Dedifferentiated amniotic fluid mesenchymal stem cell (primary cell): Measurements from ENCODE around the gene VAMP1.
"Not testable (repeated sequence)": the region's sequence is repeated elsewhere in the genome, so short reads cannot be mapped to it uniquely, and the experiment has no call there.

ENCODE experiments used
- DNase-seq: peaks from one replicate; pipeline ENCODE4 v3.0.0-alpha.2; 2016; ENCODE audit errors: extremely low spot score

VAMP1 gene

DNA sequence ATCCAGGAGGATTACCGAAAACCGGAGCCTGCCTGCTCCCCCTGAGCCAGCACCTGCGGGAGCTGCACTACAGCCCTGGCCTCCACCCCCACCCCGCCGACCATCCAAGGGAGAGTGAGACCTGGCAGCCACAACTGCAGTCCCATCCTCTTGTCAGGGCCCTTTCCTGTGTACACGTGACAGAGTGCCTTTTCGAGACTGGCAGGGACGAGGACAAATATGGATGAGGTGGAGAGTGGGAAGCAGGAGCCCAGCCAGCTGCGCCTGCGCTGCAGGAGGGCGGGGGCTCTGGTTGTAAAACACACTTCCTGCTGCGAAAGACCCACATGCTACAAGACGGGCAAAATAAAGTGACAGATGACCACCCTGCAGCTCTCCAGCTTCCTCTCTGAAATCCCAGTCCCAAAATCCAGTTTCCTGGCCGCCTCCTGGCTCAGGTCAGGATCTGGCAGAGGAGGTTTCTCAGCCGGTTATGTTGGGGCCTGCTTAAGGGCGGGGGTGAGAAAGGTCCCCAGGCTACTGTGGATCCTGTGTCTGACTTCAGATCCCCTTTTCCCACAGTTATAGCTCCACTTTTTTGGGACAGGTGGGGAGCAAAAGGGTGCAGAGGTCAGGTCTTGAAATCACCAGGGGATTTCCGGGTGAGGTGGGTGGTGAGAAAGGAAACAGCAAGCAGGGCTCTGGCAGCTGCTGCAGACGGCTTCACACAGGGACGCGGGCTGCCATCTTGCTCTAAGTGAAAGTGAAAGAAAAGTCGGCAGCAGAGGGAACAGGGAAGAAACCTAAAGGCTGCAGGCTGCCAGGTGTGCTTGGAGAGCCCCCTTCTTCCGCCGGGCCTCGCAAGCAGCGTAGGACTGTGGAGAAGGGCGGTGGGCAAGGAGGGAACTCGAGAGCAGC, 18.9 kb downstream of the VAMP1 start, which contains the start of gene TAPBPL:
TAPBPL (plus strand) TSS at position 695 of the 897 bp plus-strand sequence. CDS start 207 bp downstream, outside the sequence.
- peak; percentile 70 for DNase-seq

DNA sequence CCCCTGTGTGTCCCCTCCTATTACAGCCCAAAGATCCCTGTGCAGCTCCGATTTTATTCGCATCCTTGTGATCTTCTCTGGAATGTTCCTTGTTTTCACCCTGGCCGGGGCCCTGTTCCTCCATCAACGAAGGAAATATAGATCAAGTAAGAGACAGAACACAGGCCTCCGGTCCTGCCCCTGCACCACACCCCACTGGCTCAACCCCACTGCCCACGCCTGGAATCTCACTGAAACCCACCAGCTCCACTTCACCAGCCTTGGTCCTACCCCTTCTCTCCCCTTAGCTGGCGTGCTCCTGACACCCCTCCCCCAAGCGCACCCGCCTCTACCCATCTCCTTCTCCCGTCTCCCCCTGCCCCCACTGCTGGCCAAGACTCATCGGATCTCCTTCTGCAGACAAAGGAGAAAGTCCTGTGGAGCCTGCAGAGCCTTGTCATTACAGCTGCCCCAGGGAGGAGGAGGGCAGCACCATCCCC, 19.6 kb downstream of the VAMP1 start:
- DNase-seq, result no peak

GRCh38 chr12:6450091-6450868, 20.2 kb downstream of the VAMP1 start:
- no peak for DNase-seq

DNA sequence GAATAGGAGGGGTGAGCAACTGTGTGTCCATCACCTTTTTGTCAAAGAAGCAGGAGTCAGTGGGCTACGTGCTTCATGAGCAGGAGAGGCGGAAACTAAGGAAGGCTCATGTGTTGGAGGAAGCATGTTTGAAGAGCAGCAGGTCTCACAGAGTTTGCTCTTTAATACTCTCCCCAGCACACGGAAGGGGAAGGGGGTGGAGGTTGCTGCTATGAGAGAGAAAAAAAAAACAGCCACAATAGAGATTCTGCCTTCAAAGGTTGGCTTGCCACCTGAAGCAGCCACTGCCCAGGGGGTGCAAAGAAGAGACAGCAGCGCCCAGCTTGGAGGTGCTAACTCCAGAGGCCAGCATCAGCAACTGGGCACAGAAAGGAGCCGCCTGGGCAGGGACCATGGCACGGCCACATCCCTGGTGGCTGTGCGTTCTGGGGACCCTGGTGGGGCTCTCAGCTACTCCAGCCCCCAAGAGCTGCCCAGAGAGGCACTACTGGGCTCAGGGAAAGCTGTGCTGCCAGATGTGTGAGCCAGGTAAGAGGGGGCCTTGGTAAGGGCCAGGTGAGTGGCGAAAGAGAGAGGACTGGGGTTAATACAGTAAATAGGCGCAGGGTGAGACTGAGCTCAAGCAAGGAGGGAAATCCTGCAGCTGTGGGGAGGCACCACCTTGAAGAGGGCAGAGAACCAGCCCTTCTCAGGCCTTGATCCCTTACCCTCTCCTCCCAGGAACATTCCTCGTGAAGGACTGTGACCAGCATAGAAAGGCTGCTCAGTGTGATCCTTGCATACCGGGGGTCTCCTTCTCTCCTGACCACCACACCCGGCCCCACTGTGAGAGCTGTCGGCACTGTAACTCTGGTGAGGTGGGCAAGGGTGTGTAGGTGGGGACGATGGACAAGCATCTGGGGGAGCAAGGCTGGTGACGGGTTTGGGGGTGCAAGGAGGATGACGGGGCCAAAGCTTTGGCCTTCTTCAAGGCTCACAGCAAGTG, 25.5 kb downstream of the VAMP1 start, which contains the start of gene CD27:
CD27 (plus strand) TSS at position 252 of the 985 bp plus-strand sequence; CDS start at position 393, 141 bp downstream.
- DNase-seq, result no peak

- DNase-seq, result no peak
Measured at GRCh38 chr12:6444031-6444430, 26.4 kb downstream of the VAMP1 start.

DNA sequence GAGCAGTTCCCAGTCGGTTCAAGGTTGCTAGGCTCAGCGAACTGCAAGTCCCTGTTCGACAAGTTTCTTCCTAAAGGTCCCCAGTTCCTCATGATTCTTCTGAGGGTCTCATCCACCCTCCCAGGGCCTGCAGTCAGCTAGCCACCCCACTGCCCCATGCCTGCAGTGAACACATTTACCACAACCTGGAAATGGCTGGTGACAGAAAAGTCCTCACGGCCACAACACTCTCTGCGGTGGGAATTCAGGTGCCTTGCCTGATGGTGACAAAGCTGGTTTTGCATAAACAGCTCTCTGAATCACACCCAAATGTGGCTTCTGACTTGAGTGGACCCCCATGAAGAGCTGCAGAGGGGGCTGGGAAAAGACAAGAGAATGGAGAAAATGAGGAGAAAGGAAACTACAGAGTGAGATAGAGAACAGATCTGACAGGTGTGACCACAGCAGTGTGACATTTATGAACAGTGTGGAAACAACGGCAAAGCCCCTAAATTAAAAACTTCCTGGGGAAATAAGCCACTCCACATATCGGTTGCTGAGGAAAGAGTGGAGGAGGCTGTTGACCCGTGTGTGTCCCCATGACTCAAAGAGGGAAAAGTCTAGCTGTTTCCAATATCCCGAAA, 27.0 kb downstream of the VAMP1 start:
- DNase-seq, result no peak

DNA sequence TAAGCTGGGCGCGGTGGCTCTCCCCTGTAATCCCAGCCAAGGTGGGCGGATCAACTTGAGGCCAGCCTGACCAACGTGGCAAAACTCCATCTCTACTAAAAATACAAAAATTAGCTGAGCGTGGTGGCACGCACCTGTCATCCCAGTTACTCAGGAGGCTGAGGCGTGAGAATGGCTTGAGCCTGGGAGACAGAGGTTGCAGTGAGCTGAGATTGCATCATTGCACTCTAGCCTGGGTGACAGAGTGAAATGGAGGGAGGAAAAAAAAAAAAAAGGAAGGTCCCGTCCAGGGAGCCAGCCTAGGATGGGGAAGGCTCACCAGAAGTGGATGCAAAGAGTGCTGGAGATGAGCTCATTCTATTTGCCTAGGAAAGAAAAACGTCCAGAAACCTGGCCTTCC, 27.6 kb downstream of the VAMP1 start:
- no peak for DNase-seq

- DNase-seq, result no peak
Measured at GRCh38 chr12:6440391-6440790, 30.1 kb downstream of the VAMP1 start.

DNA sequence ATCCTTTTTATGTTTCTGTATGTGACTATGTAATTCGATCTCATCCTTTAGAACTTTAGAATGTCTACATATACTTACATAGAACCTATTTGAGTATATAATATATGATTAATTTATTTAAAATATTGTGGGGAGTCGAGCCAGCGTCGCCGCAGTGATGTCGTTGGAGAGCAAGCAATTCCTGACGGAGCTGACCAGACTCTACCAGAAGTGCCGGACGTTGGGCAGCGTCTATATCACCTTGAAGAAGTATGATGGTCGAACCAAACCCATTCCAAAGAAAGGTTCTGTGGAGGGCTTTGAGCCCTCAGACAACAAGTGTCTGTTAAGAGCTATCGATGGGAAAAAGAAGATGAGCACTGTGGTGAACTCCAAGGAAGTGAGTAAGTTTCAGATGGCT, 32.1 kb downstream of the VAMP1 start:
- no peak for DNase-seq

- no peak for DNase-seq
Measured at GRCh38 chr12:6437586-6437985, 32.9 kb downstream of the VAMP1 start.

DNA sequence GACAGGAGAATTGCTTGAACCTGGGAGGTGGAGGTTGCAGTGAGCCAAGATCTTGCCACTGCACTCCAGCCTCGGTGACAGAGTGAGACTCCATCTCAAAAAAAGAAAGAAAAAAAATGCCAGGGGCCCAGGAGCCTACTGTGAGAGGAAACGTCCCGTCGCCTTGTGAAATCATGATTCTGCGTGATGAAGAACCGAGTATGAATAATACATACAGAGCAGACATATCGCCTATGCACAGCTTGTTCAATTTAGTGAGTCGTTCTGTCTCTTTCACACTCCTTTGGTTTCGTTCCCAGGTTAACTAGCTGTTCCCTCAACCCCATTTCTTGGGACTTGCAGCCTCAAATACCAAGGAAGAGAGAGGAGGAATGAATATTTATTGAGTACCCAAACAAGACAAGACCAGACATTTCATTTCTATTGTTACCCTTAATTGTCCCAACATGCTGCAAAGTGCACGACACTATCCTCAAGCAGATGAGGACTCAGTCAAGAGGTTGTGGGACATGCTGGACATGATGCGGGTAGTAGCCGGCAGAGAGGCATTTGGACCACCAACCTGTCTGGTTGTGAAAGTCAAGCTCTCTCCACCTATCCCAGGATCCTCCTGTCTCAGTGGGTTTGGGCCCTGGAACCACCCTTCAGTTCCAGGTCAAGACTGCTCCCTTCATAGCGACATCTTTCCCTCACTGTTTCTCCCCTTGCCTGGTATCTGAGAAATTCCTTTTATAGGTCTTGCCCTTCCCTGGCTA, 34.3 kb downstream of the VAMP1 start:
- DNase-seq, result no peak

DNA sequence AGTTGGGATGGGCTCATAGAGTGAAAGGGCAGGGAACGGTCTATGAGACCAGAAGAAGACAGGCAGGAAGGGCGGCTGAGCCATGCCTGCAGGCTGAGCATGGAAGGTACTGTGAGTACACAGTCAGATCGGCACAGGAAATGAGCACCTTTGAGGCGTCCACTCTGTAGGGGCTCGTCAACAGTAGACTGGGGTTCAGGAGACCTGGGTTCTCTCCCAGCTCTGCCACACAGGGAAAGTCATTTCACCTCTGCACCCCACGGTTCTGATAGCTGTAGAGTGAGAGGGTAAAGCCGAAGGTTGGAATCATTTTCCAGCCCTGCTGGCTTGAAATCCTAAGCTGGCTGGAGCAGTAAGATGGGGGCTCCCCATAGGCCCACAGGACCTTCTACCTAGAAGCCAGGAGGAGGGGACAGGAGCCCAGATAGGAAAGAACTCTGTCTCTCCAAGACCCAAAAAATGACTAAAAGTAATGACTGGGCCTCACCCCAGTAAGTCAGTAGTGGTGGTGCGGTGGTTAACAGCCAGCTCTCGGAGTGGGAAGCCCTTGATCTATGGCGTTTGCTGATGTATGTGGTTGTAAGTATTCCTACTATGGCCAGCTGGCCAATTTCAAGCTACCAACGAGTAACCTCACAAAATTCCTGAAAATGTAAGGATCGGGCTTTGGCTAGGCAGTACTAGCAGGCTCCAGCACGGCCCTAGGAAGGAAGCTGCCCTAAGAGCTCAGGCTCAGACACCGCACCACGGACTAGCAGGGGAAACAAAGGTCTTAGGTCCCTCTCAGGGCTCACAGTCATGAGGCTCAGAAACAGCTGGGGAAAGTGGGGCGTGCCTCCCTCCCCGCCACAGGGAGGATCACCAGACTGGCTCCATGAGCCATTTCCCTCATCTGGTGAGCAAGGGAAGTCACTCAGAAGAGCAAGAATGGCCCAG, 36.0 kb downstream of the VAMP1 start:
- no peak for DNase-seq

DNA sequence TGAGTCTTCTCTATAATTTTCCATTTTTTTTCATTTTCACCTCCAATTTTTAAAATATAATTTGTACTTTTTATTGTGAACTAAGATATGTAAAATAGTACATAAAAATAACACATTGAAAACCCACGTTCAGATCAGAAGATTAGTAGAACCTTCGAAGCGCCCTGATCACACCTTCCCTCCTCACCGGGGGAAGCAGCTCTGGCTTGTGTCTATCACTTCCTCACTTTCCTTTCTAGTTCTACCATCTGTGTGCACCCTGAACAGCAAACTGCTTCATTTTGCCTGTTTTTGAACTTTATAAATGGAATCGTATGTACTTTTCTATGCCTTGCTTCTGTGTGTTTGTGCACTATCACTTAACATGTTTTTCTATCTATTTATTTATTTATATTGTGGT, 37.5 kb downstream of the VAMP1 start:
- DNase-seq, result no peak

GRCh38 chr12:6430124-6430989, 40.1 kb downstream of the VAMP1 start:
- DNase-seq, result peak; percentile 94

GRCh38 chr12:6428326-6428725, 42.2 kb downstream of the VAMP1 start:
- no peak for DNase-seq

DNA sequence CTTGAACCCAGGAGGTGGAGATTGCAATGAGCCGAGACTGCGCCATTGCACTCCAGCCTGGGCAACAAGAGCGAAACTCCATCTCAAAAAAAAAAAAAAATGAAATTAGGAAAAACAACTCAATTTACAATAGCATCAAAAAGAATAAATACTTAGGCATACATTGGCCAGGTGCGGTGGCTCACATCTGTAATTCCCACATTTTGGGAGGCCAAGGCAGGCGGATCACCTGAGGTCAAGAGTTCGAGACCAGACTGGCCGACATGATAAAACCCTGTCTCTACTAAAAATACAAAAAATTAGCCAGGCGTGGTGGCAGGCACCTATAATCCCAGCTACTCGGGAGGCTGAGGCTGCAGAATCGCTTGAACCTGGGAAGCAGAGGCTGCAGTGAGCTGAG, 42.7 kb downstream of the VAMP1 start:
- not testable (repeated sequence) for DNase-seq

DNA sequence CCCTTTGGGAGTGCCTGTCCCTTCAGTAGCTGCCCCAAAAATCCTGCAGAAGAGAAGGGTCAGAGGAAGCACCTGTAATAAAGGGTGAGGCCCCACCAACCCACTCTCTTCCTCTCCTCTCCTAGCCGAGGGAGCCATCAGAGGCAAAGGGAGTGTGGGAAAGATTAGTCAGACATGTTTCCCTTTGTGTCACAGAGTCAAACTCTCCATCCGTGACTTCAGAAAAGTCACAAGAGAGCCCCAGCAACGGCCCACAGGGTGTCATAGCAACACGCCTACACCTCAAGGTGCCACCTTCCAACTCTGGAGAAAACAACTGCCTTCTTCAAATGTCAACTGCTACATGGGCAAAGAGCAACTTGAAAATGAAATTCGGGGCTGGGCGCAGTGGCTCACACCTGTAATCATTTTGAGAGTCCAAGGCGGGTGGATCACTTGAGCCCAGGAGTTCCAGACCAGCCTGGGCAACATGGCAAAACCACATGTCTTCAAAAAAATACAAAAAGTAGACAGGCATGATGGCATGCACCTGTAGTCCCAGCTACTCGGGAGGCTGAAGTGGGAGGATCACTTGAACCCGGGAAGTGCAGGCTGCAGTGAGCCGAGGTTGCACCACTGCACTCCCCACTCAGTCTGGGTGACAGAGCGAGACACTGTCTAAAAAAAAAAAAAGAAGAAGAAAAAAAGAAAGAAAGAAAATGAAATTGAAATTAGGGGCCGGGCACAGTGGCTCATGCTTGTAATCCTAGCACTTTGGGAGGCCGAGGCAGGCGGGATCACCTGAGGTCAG, 43.4 kb downstream of the VAMP1 start:
- DNase-seq, result no peak
